PC-9 (cell line): ENCODE data around the gene DNAH12. TPM values are rescaled to one million over a fixed set of nuclear protein-coding genes. Genes with fewer than 3 reads are reported as not detected.
"Not testable (repeated sequence)": the region's sequence is repeated elsewhere in the genome, so short reads cannot be mapped to it uniquely, and the experiment has no call there.

Experiments
- BruUV-seq: library from RNA; stranded (reverse); fragments of 400-500 nt; replicated peaks from 2 replicates; lab custom pipeline; 2021; lab: Mats Ljungman, UMichigan
- CTCF ChIA-PET: fragments of 300-600 bp; sonication (Branson Sonifier 250); formaldehyde crosslinking; loops from one replicate; lab custom pipeline; 2022; ENCODE audit warnings: antibody characterized with exemption; lab: Charles Lee
- POLR2A ChIA-PET: fragments of 300-600 bp; sonication (Branson Sonifier 250); formaldehyde crosslinking; loops from one replicate; lab custom pipeline; 2022; ENCODE audit warnings: antibody characterized with exemption; ENCODE audit not compliant: unreplicated experiment; lab: Charles Lee
- DNase-seq, 2 experiments: peaks; one replicate each; pipeline versions ENCODE4 v3.0.0 to v3.0.0-alpha.2; 2015 to 2022; ENCODE audit warnings: mixed read lengths in 1 of 2
- H2AFZ ChIP-seq: fragments of 200-600 bp; sonication (generic); 2 replicates; pipeline ENCODE4 v1.8.1; 2017; ENCODE audit warnings: antibody characterized with exemption
- H3F3A ChIP-seq: fragments of 200-600 bp; sonication (generic); 2 replicates; pipeline ENCODE4 v1.8.1; 2017; ENCODE audit warnings: antibody characterized with exemption, mild to moderate bottlenecking, low read depth; ENCODE audit not compliant: insufficient read depth
- H3K27ac ChIP-seq: fragments of 200-600 bp; sonication (generic); 2 replicates; pipeline ENCODE4 v1.6.1; 2016; ENCODE audit warnings: mixed run types
- H3K27me3 ChIP-seq: fragments of 200-600 bp; sonication (generic); 2 replicates; pipeline ENCODE4 v1.6.1; 2016; ENCODE audit warnings: low read depth, mixed run types; ENCODE audit not compliant: insufficient read depth
- H3K36me3 ChIP-seq: fragments of 200-600 bp; sonication (generic); 2 replicates; pipeline ENCODE4 v1.6.1; 2016; ENCODE audit warnings: low read depth, mixed run types
- H3K4me1 ChIP-seq: fragments of 200-600 bp; sonication (generic); replicated peaks from 2 replicates; pipeline ENCODE4 v1.6.1; 2016; ENCODE audit warnings: mixed run types; ENCODE audit not compliant: insufficient read depth
- H3K4me2 ChIP-seq: fragments of 200-600 bp; sonication (generic); 2 replicates; pipeline ENCODE4 v1.6.1; 2017; ENCODE audit warnings: mixed run types
- H3K4me3 ChIP-seq: fragments of 200-600 bp; sonication (generic); 2 replicates; pipeline ENCODE4 v1.6.1; 2016; ENCODE audit warnings: mixed run types
- H3K79me2 ChIP-seq: fragments of 200-600 bp; sonication (generic); 2 replicates; pipeline ENCODE4 v1.6.1; 2017; ENCODE audit warnings: low read depth, mixed run types
- H3K9me2 ChIP-seq: fragments of 200-600 bp; sonication (generic); 2 replicates; pipeline ENCODE4 v1.8.1; 2017; ENCODE audit warnings: mild to moderate bottlenecking; ENCODE audit not compliant: insufficient read depth
- H3K9me3 ChIP-seq: fragments of 200-600 bp; sonication (generic); 2 replicates; pipeline ENCODE4 v1.8.1; 2016; ENCODE audit warnings: low read depth; ENCODE audit not compliant: insufficient read depth
- H4K20me1 ChIP-seq: fragments of 200-600 bp; sonication (generic); 2 replicates; pipeline ENCODE4 v1.8.1; 2017; ENCODE audit not compliant: insufficient read depth
- EZH2 ChIP-seq: fragments of 200-600 bp; sonication (generic); IDR thresholded peaks from 2 replicates; pipeline ENCODE4 v1.8.0; 2017; ENCODE audit warnings: antibody characterized with exemption, low read depth
- intact Hi-C: fragments of 100-400 bp; cut with micrococcal nuclease; formaldehyde crosslinking; loops from one replicate; pipeline ENCODE4 v1.10.0; 2022; ENCODE audit not compliant: unreplicated experiment
- total RNA-seq: library from RNA; stranded (reverse); gene quantifications from 2 replicates; pipeline ENCODE4 v1.2.3, GENCODE V29; 2021
- TF ChIP-seq, protein P1 (sequence below): fragments of 200-600 bp; sonication (generic); conservative IDR thresholded peaks from 2 replicates; pipeline ENCODE4 v1.6.1; 2017; ENCODE audit warnings: mixed run types, antibody characterized with exemption, mild to moderate bottlenecking, moderate library complexity

Gene DNAH12
- total RNA-seq, 1 experiment from 2014 or later = 0.22 TPM

DNA sequence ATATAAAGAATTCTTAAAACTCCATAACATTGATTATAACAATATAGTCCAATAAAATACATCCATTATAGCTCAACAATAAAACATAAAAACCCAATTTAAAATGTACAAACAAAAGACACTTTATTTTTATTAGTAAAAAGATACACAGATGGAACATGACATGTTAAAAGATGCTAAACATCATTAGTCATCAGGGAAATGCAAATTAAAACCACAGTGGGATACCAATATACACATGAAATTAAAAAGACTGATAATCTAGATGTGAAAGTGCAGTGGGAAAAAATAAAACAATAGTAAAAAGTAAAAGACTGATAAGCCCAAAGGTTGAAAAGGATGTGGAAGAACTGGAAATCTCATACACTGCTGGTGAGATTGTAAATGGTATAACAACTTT is 46.2 kb downstream of the DNAH12 start:
- Histone ChIP-seq H3K9me2 (no peaks in the 10 kb centered on the region), H3K4me1 (no peaks in the 10 kb centered on the region; the same call in 1 of the 2 replicates), H3K27ac (no peak overlapping the region), H3K9me3 (no peaks in the 10 kb centered on the region), H2AFZ (no peak overlapping the region), H3K4me3 (no peak overlapping the region), H3F3A (no peaks in the 10 kb centered on the region), H3K79me2 (no peaks in the 10 kb centered on the region), H3K4me2 (no peak overlapping the region), H3K36me3 (no peaks in the 10 kb centered on the region), H3K27me3 (no peaks in the 10 kb centered on the region), H4K20me1 (no peaks in the 10 kb centered on the region)
- BruUV-seq = no TSS peak
- POLR2A ChIA-PET = no interaction called here
- intact Hi-C loops = loop anchor here (2.0 kb wide), 1 partner anchor 39 kb away; no protein-coding TSS in a partner anchor
- CTCF ChIA-PET = no interaction called here
- no peak for TF ChIP-seq EZH2
- TF ChIP-seq, protein P1, sequence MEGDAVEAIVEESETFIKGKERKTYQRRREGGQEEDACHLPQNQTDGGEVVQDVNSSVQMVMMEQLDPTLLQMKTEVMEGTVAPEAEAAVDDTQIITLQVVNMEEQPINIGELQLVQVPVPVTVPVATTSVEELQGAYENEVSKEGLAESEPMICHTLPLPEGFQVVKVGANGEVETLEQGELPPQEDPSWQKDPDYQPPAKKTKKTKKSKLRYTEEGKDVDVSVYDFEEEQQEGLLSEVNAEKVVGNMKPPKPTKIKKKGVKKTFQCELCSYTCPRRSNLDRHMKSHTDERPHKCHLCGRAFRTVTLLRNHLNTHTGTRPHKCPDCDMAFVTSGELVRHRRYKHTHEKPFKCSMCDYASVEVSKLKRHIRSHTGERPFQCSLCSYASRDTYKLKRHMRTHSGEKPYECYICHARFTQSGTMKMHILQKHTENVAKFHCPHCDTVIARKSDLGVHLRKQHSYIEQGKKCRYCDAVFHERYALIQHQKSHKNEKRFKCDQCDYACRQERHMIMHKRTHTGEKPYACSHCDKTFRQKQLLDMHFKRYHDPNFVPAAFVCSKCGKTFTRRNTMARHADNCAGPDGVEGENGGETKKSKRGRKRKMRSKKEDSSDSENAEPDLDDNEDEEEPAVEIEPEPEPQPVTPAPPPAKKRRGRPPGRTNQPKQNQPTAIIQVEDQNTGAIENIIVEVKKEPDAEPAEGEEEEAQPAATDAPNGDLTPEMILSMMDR = no peak
- no peak for DNase-seq

DNA sequence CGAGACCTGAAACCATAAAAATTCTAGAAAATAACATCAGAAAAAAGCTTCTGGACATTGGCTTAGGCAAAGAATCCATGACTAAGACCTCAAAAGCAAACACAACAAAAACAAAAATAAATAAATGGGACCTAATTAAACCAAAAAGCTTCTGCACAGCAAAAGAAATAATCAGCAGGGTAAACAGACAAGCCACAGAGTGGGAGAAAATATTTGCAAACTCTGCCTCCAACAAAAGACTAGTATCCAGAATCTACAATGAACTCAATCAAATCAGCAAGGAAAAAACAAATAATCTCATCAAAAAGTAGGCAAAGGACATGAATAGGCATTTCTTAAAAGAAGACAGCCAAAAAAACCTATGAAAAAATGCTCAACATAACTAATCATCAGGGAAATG is 59.6 kb downstream of the DNAH12 start:
- Histone ChIP-seq H3K27me3 (no peaks in the 10 kb centered on the region), H3K9me3 (no peaks in the 10 kb centered on the region), H4K20me1 (no peaks in the 10 kb centered on the region), H3K36me3 (no peaks in the 10 kb centered on the region), H3K4me1 (no peaks in the 10 kb centered on the region), H3K9me2 (no peaks in the 10 kb centered on the region), H3K79me2 (no peaks in the 10 kb centered on the region), H3F3A (no peaks in the 10 kb centered on the region), H3K4me3 (no peak overlapping the region), H2AFZ (no peak overlapping the region), H3K27ac (no peak overlapping the region), H3K4me2 (no peak overlapping the region)
- ChIA-PET CTCF (no interaction called here), POLR2A (no interaction called here)
- no peak for TF ChIP-seq EZH2
- TF ChIP-seq, protein P1 = no peak
- no peak for DNase-seq
- no TSS peak for BruUV-seq
- intact Hi-C loops = no loop called here

DNA sequence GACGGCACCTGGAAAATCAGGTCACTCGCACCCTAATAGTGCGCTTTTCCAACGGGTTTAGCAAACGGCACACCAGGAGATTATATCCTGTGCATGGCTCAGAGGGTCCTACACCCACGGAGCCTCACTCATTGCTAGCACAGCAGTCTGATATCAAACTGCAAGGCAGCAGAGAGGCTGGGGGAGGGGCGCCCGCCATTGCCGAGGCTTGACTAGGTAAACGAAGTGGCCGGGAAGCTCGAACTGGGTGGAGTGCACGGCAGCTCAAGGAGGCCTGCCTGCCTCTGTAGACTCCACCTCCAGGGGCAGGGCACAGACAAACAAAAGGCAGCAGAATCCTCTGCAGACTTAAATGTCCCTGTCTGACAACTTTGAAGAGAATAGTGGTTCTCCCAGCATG is 67.0 kb downstream of the DNAH12 start:
- H3K4me2 ChIP-seq, intact Hi-C loops, H2AFZ ChIP-seq, CTCF ChIA-PET, H3K9me2 ChIP-seq, H3F3A ChIP-seq, H3K27ac ChIP-seq, H3K36me3 ChIP-seq, BruUV-seq, POLR2A ChIA-PET, H3K27me3 ChIP-seq, H3K4me1 ChIP-seq, H3K4me3 ChIP-seq, H3K9me3 ChIP-seq, DNase-seq, H3K79me2 ChIP-seq, H4K20me1 ChIP-seq: not testable (repeated sequence)

DNA sequence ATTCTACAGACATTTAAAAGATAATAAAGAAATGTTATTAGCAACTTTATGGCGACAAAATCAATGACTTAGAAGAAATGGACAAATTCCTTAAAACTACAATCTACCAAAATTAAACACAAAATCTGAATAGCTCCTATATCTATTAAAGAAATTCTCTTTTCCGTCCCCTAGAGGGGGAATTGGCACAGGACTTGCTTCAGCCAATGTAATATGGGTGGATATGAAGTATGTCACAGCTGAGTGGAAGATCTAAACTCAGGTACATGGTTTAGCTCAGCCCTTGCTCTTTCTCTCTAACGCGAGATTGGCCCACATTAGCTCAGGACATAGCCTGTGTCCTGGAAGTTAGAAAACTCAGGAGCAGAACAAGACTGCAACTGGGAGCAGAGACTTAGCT is 79.3 kb downstream of the DNAH12 start:
- Histone ChIP-seq H3K79me2 (no peaks in the 10 kb centered on the region), H3K4me1 (no peaks in the 10 kb centered on the region), H3K27me3 (no peaks in the 10 kb centered on the region), H2AFZ (no peak overlapping the region), H3K36me3 (no peaks in the 10 kb centered on the region), H3F3A (no peaks in the 10 kb centered on the region), H3K4me2 (no peak overlapping the region), H3K27ac (no peak overlapping the region), H3K9me2 (no peaks in the 10 kb centered on the region), H4K20me1 (no peaks in the 10 kb centered on the region), H3K4me3 (no peak overlapping the region), H3K9me3 (no peaks in the 10 kb centered on the region)
- DNase-seq = no peak
- POLR2A ChIA-PET = interaction anchor here (0.7 kb wide), 1 partner anchor 39 kb away, joined by 7 read pairs; no protein-coding TSS in a partner anchor
- intact Hi-C loops = no loop called here
- BruUV-seq = no TSS peak
- CTCF ChIA-PET = interaction anchor here (0.6 kb wide), 1 partner anchor 236 kb away, joined by 10 read pairs; no protein-coding TSS in a partner anchor
- no peak for TF ChIP-seq EZH2
- TF ChIP-seq, protein P1 = no peak
